LNCaP clone FGC (cell line): ENCODE data around the gene PRKD3.

Experiments
- DNase-seq: peaks from one replicate; pipeline ENCODE4 v3.0.0-alpha.2; 2011; ENCODE audit warnings: low read depth
- H3K4me3 ChIP-seq: 2 replicates; pipeline ENCODE4 v1.5.1; 2011; ENCODE audit warnings: mild to moderate bottlenecking, low read depth, low read length, control low read depth
- TF ChIP-seq, protein P1 (sequence below): IDR thresholded peaks from 2 replicates; pipeline ENCODE4 v1.5.1; 2012; ENCODE audit warnings: mild to moderate bottlenecking; ENCODE audit not compliant: control insufficient read depth, insufficient read depth; ENCODE audit errors: extremely low read depth

PRKD3 gene

DNA sequence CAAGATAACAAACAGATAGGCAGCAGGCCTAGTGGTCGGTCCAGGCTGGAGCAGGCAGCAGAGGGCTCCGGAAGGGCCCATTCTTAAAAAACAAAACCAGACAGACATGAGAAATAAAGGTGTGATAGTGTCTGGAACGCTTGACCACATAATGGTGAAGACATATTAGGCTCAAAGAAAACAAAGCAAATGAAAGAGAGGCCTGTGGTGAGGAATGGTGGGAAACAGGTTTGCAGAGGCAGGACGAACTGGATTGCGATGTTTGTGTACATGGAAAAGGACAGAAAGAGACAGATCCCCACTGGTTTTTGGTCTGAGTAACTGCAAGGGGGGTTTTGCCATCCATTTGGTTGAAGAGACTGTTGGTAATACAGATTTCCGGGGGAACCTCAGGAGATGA lies 39.7 kb upstream of the PRKD3 start:
- TF ChIP-seq, protein P1, sequence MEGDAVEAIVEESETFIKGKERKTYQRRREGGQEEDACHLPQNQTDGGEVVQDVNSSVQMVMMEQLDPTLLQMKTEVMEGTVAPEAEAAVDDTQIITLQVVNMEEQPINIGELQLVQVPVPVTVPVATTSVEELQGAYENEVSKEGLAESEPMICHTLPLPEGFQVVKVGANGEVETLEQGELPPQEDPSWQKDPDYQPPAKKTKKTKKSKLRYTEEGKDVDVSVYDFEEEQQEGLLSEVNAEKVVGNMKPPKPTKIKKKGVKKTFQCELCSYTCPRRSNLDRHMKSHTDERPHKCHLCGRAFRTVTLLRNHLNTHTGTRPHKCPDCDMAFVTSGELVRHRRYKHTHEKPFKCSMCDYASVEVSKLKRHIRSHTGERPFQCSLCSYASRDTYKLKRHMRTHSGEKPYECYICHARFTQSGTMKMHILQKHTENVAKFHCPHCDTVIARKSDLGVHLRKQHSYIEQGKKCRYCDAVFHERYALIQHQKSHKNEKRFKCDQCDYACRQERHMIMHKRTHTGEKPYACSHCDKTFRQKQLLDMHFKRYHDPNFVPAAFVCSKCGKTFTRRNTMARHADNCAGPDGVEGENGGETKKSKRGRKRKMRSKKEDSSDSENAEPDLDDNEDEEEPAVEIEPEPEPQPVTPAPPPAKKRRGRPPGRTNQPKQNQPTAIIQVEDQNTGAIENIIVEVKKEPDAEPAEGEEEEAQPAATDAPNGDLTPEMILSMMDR, result no peak
- no peak overlapping the region for H3K4me3 ChIP-seq
- DNase-seq, result no peak

DNA sequence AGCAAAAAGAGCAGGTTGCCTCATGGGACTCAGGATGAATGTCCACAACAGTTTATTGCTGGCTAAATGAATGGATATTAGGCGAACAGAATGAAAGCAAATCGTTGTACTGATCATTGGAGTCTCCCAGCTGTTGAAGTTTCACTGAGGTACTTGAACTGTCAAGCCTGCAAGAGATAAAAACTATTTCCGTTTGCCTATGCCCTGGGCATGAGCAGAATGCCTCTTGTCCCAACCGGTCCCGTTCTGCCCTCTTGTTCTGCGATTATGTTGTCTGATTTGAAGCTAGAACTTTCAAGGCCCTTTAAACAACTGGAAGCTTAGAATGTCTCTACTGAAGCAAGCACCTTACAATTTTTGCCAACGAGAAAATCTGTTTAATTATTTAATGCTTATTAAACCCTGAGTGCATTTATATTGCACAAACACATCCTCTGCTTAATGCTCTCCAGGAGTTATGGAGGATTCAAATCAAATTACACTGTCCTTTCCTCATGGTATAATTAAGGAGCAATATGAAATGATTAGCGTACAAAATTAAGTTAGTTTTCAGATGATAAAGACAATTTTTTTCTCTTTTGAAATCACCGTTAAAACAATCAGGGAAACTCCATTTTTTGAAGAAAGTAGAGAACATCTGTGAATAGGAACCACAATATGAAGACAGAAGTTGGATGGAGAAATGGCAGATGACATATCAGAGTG lies 37.5 kb upstream of the PRKD3 start:
- H3K4me3 ChIP-seq, result no peak overlapping the region
- DNase-seq, result no peak
- TF ChIP-seq, protein P1, result no peak

DNA sequence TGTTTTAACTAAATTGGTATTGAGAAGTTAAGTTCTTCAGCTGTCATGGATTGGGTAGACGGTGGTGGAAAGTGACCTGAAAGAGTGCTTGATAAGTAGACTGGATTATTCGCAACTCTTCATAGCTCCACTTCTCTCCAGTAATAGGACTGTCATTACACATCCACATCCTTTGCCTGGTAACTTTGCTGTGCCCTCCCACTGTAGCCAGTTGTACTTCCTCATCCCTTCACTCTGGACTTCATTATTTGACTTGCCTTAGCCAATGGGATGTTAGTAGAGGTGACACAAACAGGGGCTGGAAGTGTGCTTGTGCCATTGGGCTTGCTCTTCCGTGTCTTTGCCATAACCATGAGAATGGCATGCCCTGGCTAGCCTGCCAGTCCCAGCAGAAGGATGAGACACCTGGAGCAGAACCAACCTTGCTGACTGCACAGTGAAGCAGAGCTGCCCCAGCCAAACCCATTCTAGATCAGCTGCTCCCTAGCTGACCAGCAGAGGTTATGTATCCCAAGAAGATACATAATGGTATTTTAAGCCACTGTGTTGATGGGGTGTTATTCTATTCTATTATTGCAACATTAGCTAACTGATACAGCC lies 36.7 kb upstream of the PRKD3 start:
- H3K4me3 ChIP-seq, result no peak overlapping the region
- TF ChIP-seq, protein P1, result no peak
- DNase-seq, result no peak

DNA sequence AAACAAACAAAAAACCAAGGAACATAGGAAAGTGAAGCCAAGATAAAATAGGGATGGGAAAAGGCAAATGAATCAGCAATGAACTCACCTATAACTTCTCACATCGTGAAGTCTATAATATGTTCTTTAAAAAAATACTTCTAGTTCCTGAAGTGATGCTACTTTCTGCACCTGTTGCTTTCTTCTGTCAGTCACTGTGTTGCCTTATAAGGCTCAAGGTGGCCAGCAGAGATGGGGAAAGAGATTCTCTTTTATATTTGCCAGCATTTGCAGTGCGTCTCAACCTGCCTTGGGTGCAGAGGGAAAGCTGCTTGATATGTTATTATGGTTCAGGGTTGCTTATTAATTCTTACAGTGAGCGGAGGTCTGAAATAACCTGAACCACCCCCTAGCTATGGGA lies 33.8 kb upstream of the PRKD3 start:
- H3K4me3 ChIP-seq, result no peak overlapping the region
- TF ChIP-seq, protein P1, result no peak

DNA sequence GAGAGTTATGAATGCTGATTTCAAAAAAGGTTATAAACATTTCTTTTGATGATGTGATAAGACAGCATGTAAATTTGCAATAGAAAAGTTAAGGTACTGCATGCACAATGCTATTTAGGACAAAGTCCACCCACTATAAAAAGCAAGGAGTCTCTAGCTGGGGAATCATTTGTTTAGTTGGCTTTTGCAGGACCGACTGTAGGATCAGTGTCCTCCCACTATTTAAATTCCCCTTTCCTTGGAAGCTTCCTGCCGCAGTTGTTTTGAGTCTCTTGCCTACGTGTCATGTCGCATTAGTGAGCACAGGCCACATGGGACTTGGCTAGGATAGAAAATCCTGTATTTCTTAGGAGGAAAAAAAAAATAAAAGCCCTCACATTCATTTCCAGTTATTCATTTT lies 32.9 kb upstream of the PRKD3 start:
- TF ChIP-seq, protein P1, result no peak
- no peak for DNase-seq
- H3K4me3 ChIP-seq, result no peak overlapping the region

More for the DNA sequence above, 33.8 kb upstream of the PRKD3 start:
- no peak for DNase-seq

DNA sequence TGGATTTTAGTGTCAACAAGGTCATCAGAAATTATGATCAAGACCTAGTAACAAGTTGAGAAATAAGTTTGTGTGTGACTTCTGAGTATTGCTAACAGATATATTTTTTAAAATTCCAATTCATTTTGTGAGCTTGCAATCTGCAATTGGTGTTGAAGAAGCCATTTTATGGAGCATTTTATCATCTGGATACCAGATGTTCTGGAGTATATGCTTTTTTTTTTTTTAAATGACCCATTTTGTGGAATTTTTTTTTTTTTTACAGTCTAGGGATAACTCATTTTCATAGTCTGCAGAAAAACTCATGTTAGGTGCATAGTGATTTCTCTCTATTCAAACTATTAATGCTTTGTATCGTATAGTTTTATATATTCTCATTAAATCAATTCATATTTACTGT lies 32.4 kb upstream of the PRKD3 start:
- TF ChIP-seq, protein P1, result no peak
- H3K4me3 ChIP-seq, result no peak overlapping the region
- no peak for DNase-seq

DNA sequence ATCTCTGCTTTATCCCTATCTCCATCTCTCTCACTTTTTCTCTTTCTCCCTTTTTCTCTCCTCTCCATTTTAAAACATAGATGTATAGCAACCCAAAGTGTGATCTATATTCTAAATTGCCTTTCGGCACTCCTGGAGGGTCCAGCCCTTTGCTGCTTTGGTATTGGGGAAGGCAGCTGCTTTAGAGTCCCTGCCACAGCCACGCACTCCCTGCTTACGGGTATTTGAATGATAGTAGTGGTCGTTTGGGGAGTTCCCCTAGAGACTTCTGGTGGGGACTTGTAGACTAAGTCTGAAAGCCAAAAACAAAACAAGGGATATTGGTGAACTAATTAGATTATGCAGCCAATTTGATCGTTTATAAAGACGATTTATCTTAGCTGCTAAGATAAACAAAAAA lies 31.7 kb upstream of the PRKD3 start:
- TF ChIP-seq, protein P1, result no peak
- no peak overlapping the region for H3K4me3 ChIP-seq
- DNase-seq, result no peak
